Body of pancreas (tissue), 4 donors: ENCODE data around the gene TNFRSF8. TPM values are rescaled to one million over a fixed set of nuclear protein-coding genes. Genes with fewer than 3 reads are reported as not detected.
A peak's percentile ranks its signal among the peaks of the same experiment; 100 is the strongest.

Experiments used
- ATAC-seq: fragments of 150-250 bp; one replicate; pipeline ENCODE4 v1.9.1; 2016
- DNase-seq, 4 donors: peaks; one replicate each; pipeline ENCODE4 v3.0.0-alpha.2; 2019
- H3K27ac ChIP-seq, 4 donors: fragments of 200-600 bp; sonication (generic); 1 replicate in 3 of 4; 2 replicates in 1 of 4; pipeline versions ENCODE4 v1.5.1 to v1.6.1; 2016 to 2019; ENCODE audit warnings: mild to moderate bottlenecking in 1 of 4, mixed read lengths in 1 of 4, moderate library complexity in 1 of 4
- H3K27me3 ChIP-seq, 2 donors: fragments of 200-600 bp; sonication (generic); one replicate each; pipeline ENCODE4 v1.6.0; 2016; ENCODE audit warnings: mild to moderate bottlenecking in 1 of 2
- H3K36me3 ChIP-seq, 2 donors: fragments of 200-600 bp; sonication (generic); replicated peaks in 1 of 2; 2 replicates each; pipeline ENCODE4 v1.5.1; 2016; ENCODE audit warnings: low read depth in 2 of 2; ENCODE audit not compliant: insufficient read depth in 1 of 2
- H3K4me1 ChIP-seq: fragments of 200-600 bp; sonication (generic); one replicate; pipeline ENCODE4 v1.6.0; 2016
- H3K4me3 ChIP-seq, 2 donors: fragments of 200-600 bp; sonication (generic); 1 replicate in 1 of 2; 2 replicates in 1 of 2; pipeline ENCODE4 v1.5.1; 2016 to 2019
- H3K9me3 ChIP-seq, 3 donors: fragments of 200-600 bp; sonication (generic); 1 replicate in 2 of 3; 2 replicates in 1 of 3; pipeline ENCODE4 v1.5.1; 2016
- CTCF ChIP-seq, 7 experiments: fragments of 450-650 bp in 4 of 7; fragments of 200-600 bp in 3 of 7; sonication (generic) in 3 of 7; IDR thresholded peaks; one replicate each; pipeline ENCODE4 v1.5.1; 2016 to 2019; ENCODE audit warnings: antibody characterized with exemption in 7 of 7
- POLR2A ChIP-seq, 3 donors: fragments of 450-650 bp; IDR thresholded peaks; one replicate each; pipeline ENCODE4 v1.6.1; 2016; ENCODE audit warnings: antibody characterized with exemption in 3 of 3, mild to moderate bottlenecking in 2 of 3
- WGBS, 2 donors: methylation state at CpG; one replicate each; pipeline ENCODE4 v1.1.5; 2017; 5-methylcytosine and 5-hydroxymethylcytosine counted together
- intact Hi-C: fragments of 100-400 bp; cut with DNase I; formaldehyde crosslinking; loops from one replicate; pipeline ENCODE4 v1.15.1; 2023
- total RNA-seq, 2 donors: library from RNA; depleted of rRNA; stranded (reverse); fragments of >200 nt; gene quantifications; one replicate each; pipeline ENCODE4 v1.1.0, GENCODE V29; 2016

The TNFRSF8 gene
- total RNA-seq, 2 donors from 2014 or later, result not detected

GRCh38 chr1:12150456-12151200 lies 87.5 kb downstream of the TNFRSF8 start:
- intact Hi-C loops, result no loop called here
- DNase-seq (peak in 1 of 4 donors; percentile 46), ATAC-seq (no peak)
- peaks cover 5% of the 10 kb centered on the region for H3K4me1 ChIP-seq
- 56 to 82% methylated on average over 9 of the region's 9 CpGs for WGBS, 2 donors
- TF ChIP-seq CTCF (IDR thresholded peaks at IDR 0.05), result no peak
- TF ChIP-seq POLR2A (IDR thresholded peaks at IDR 0.05), result no peak
- H3K27ac ChIP-seq, result peak overlapping the region in 2 of 4 donors; percentile 18 to 48
- peaks cover 0 to 5% (median 0%) of the 10 kb centered on the region in 3 donors for H3K9me3 ChIP-seq
- no peak overlapping the region for H3K4me3 ChIP-seq
- H3K27me3 ChIP-seq, result no peaks in the 10 kb centered on the region
- H3K36me3 ChIP-seq, result no peaks in the 10 kb centered on the region

- no peak for TF ChIP-seq CTCF (IDR thresholded peaks at IDR 0.05)
- TF ChIP-seq POLR2A (IDR thresholded peaks at IDR 0.05), result no peak
- ATAC-seq (no peak), DNase-seq (no peak)
- Histone ChIP-seq H3K27me3 (no peaks in the 10 kb centered on the region), H3K9me3 (peaks cover 0 to 5% (median 0%) of the 10 kb centered on the region in 3 donors), H3K4me1 (peaks cover 5% of the 10 kb centered on the region), H3K27ac (peak overlapping the region in 1 of 4 donors; percentile 48), H3K36me3 (no peaks in the 10 kb centered on the region), H3K4me3 (no peak overlapping the region)
- intact Hi-C loops, result no loop called here
- whole genome bisulfite sequencing, 2 donors, result 89 to 97% methylated on average over 2 of the region's 2 CpGs
Measured at GRCh38 chr1:12151465-12151864, 88.4 kb downstream of the TNFRSF8 start.

DNA sequence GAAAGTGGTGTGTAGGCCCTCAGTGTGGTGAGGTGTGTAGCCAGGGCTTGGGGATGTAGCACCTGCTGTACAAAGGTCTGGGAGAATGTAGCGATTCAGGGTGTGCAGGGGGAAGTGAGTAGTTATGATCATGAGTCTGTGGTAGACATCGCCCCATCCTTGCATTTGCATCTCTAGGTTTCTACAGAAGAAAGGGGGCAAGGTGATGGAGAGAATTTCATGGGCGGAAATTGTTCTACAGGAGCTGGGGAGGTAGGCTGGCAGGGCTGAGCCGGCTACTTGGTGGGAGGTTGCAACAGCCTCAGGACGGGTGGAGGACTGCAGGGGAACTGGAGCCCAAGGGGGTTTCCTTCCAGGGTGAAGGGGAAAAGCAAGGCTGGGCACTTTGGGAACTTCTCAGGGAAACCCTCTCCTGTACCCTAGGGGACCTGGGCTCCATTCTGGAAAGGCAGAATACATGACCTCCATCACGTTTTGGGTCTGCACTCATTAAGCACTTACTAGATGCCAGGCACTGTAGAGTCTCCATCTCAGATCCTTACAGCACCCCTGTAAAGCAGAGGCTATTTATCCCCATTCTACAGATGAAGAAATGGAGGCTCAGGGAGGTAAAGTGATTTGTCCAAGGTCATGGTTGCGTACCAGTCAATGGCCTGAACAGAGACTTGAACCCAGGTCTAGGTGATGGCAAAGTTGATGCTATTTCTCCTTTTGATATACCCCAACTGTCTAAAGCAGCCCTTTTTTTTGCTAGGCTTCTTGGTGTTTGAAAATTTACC lies 89.2 kb downstream of the TNFRSF8 start:
- no peak for DNase-seq
- H3K4me3 ChIP-seq, result no peak overlapping the region
- peak overlapping the region in 1 of 4 donors; percentile 64 for H3K27ac ChIP-seq
- no peaks in the 10 kb centered on the region for H3K27me3 ChIP-seq
- TF ChIP-seq CTCF (IDR thresholded peaks at IDR 0.05) (no peak), POLR2A (IDR thresholded peaks at IDR 0.05) (no peak)
- 64 to 65% methylated on average over 7 of the region's 7 CpGs for WGBS, 2 donors
- H3K4me1 ChIP-seq, result peaks cover 5% of the 10 kb centered on the region
- peaks cover 0 to 5% (median 0%) of the 10 kb centered on the region in 3 donors for H3K9me3 ChIP-seq
- no peaks in the 10 kb centered on the region for H3K36me3 ChIP-seq
- ATAC-seq, result no peak
- intact Hi-C loops, result no loop called here

GRCh38 chr1:12153181-12153785 lies 90.2 kb downstream of the TNFRSF8 start:
- 52 to 63% methylated on average over 11 to 13 of the region's 13 CpGs for WGBS, 2 donors
- intact Hi-C loops, result no loop called here
- H3K27me3 ChIP-seq, result no peaks in the 10 kb centered on the region
- ATAC-seq, result peak; percentile 22
- H3K36me3 ChIP-seq, result no peaks in the 10 kb centered on the region
- DNase-seq, result peak in 1 of 4 donors; percentile 78
- TF ChIP-seq POLR2A (IDR thresholded peaks at IDR 0.05), result peak in 1 of 3 donors; percentile 46
- TF ChIP-seq CTCF (IDR thresholded peaks at IDR 0.05), result no peak
- H3K9me3 ChIP-seq, result peaks cover 0 to 5% (median 0%) of the 10 kb centered on the region in 3 donors
- peak overlapping the region in 2 of 4 donors; percentile 14 to 64 for H3K27ac ChIP-seq
- H3K4me3 ChIP-seq, result no peak overlapping the region
- H3K4me1 ChIP-seq, result peaks cover 2% of the 10 kb centered on the region
